Measurements from ENCODE around the gene MAIP1. TPM values are rescaled to one million over a fixed set of nuclear protein-coding genes. Genes with fewer than 3 reads are reported as not detected.

The MAIP1 gene
- total and polyA plus RNA-seq, 2 experiments from 2014 or later: 15.5 to 18.7 TPM

GRCh38 chr2:199991691-199992090 is 36.3 kb downstream of the MAIP1 start:
- no peaks in the 10 kb centered on the region for H3K9me2 ChIP-seq (ENCODE audit: insufficient read depth)

GRCh38 chr2:199992296-199992695 is 36.9 kb downstream of the MAIP1 start:
- H4K20me1 ChIP-seq (ENCODE audit: insufficient read depth): no peaks in the 10 kb centered on the region
- H3K27ac ChIP-seq: no peak overlapping the region
- no peak overlapping the region for H3K4me2 ChIP-seq (ENCODE audit: unreplicated experiment)
- DNase-seq: no peak
- in situ Hi-C loops (cut with MboI): loop anchor here (10.0 kb wide), 1 partner anchor 313 kb away; the partner anchor contains the start of gene SPATS2L
- no peak for TF ChIP-seq EZH2phosphoT487 (IDR thresholded peaks at IDR 0.05; ENCODE audit: insufficient read depth, low read depth)
- TF ChIP-seq EZH2 (IDR thresholded peaks at IDR 0.05; ENCODE audit: insufficient read depth, poor library complexity, severe bottlenecking): no peak
- no peak overlapping the region for H3K4me3 ChIP-seq
- no peaks in the 10 kb centered on the region for H3K79me2 ChIP-seq (ENCODE audit: insufficient read depth)
- no peaks in the 10 kb centered on the region for H3K9me2 ChIP-seq (ENCODE audit: insufficient read depth)
- H3K27me3 ChIP-seq (replicated peaks; ENCODE audit: insufficient read depth): no peaks in the 10 kb centered on the region
- H3K9me3 ChIP-seq (ENCODE audit: low read depth): no peaks in the 10 kb centered on the region
- no peaks in the 10 kb centered on the region for H3K4me1 ChIP-seq (ENCODE audit: insufficient read depth)
- no peaks in the 10 kb centered on the region for H3F3A ChIP-seq (ENCODE audit: insufficient read depth)
- H3K9ac ChIP-seq: no peak overlapping the region
- WGBS, 2 experiments (ENCODE audit: low coverage in 1 of 2, low lambda C conversion rate in 2 of 2, missing lambda C conversion rate in 2 of 2): 67 to 73% methylated on average over 3 of the region's 3 CpGs
- no peak overlapping the region for H2AFZ ChIP-seq
- no peaks in the 10 kb centered on the region for H3K36me3 ChIP-seq (ENCODE audit: low read depth)

More at GRCh38 chr2:199991691-199992090, 36.3 kb downstream of the MAIP1 start:
- WGBS, 2 experiments (ENCODE audit: low coverage in 1 of 2, low lambda C conversion rate in 2 of 2, missing lambda C conversion rate in 2 of 2): 50 to 56% methylated on average over 2 of the region's 2 CpGs
- Histone ChIP-seq H3K4me3 (no peak overlapping the region), H3K79me2 (ENCODE audit: insufficient read depth) (no peaks in the 10 kb centered on the region), H4K20me1 (ENCODE audit: insufficient read depth) (no peaks in the 10 kb centered on the region), H3K4me1 (ENCODE audit: insufficient read depth) (no peaks in the 10 kb centered on the region), H3K9ac (no peak overlapping the region), H3K27me3 (replicated peaks; ENCODE audit: insufficient read depth) (no peaks in the 10 kb centered on the region), H3K27ac (no peak overlapping the region), H3K9me3 (ENCODE audit: low read depth) (no peaks in the 10 kb centered on the region), H3K36me3 (ENCODE audit: low read depth) (no peaks in the 10 kb centered on the region), H3K4me2 (ENCODE audit: unreplicated experiment) (no peak overlapping the region), H2AFZ (no peak overlapping the region), H3F3A (ENCODE audit: insufficient read depth) (no peaks in the 10 kb centered on the region)
- TF ChIP-seq EZH2phosphoT487 (IDR thresholded peaks at IDR 0.05; ENCODE audit: insufficient read depth, low read depth) (no peak), EZH2 (IDR thresholded peaks at IDR 0.05; ENCODE audit: insufficient read depth, poor library complexity, severe bottlenecking) (no peak)
- no peak for DNase-seq
- in situ Hi-C loops (cut with MboI): loop anchor here (10.0 kb wide), 1 partner anchor 313 kb away; the partner anchor contains the start of gene SPATS2L

- in situ Hi-C loops (cut with MboI): loop anchor here (10.0 kb wide), 1 partner anchor 310 kb away; the partner anchor contains the start of gene SPATS2L
- H3K9ac ChIP-seq: no peak overlapping the region
- H3K27ac ChIP-seq: no peak overlapping the region
- no peaks in the 10 kb centered on the region for H3F3A ChIP-seq (ENCODE audit: insufficient read depth)
- H3K27me3 ChIP-seq (replicated peaks; ENCODE audit: insufficient read depth): no peaks in the 10 kb centered on the region
- DNase-seq: no peak
- no peaks in the 10 kb centered on the region for H4K20me1 ChIP-seq (ENCODE audit: insufficient read depth)
- no peak overlapping the region for H2AFZ ChIP-seq
- TF ChIP-seq EZH2 (IDR thresholded peaks at IDR 0.05; ENCODE audit: insufficient read depth, poor library complexity, severe bottlenecking) (no peak), EZH2phosphoT487 (IDR thresholded peaks at IDR 0.05; ENCODE audit: insufficient read depth, low read depth) (no peak)
- no peak overlapping the region for H3K4me2 ChIP-seq (ENCODE audit: unreplicated experiment)
- no peaks in the 10 kb centered on the region for H3K36me3 ChIP-seq (ENCODE audit: low read depth)
- H3K4me1 ChIP-seq (ENCODE audit: insufficient read depth): no peaks in the 10 kb centered on the region
- H3K9me2 ChIP-seq (ENCODE audit: insufficient read depth): no peaks in the 10 kb centered on the region
- WGBS, 2 experiments (ENCODE audit: low coverage in 1 of 2, low lambda C conversion rate in 2 of 2, missing lambda C conversion rate in 2 of 2): 9 to 18% methylated on average over 3 of the region's 3 CpGs
- no peak overlapping the region for H3K4me3 ChIP-seq
- no peaks in the 10 kb centered on the region for H3K9me3 ChIP-seq (ENCODE audit: low read depth)
- no peaks in the 10 kb centered on the region for H3K79me2 ChIP-seq (ENCODE audit: insufficient read depth)
Measured at GRCh38 chr2:199994371-199994770, 39.0 kb downstream of the MAIP1 start.

- no peak overlapping the region for H3K4me3 ChIP-seq
- no peaks in the 10 kb centered on the region for H3K79me2 ChIP-seq (ENCODE audit: insufficient read depth)
- no peak overlapping the region for H2AFZ ChIP-seq
Measured at GRCh38 chr2:199994896-199995295, 39.5 kb downstream of the MAIP1 start.

More at GRCh38 chr2:199994896-199995295, 39.5 kb downstream of the MAIP1 start:
- Histone ChIP-seq H3K36me3 (ENCODE audit: low read depth) (no peaks in the 10 kb centered on the region), H3K9me3 (ENCODE audit: low read depth) (no peaks in the 10 kb centered on the region), H3F3A (ENCODE audit: insufficient read depth) (no peaks in the 10 kb centered on the region), H4K20me1 (ENCODE audit: insufficient read depth) (no peaks in the 10 kb centered on the region), H3K27me3 (replicated peaks; ENCODE audit: insufficient read depth) (no peaks in the 10 kb centered on the region), H3K9me2 (ENCODE audit: insufficient read depth) (no peaks in the 10 kb centered on the region), H3K9ac (no peak overlapping the region), H3K4me2 (ENCODE audit: unreplicated experiment) (no peak overlapping the region), H3K4me1 (ENCODE audit: insufficient read depth) (no peaks in the 10 kb centered on the region), H3K27ac (no peak overlapping the region)
- in situ Hi-C loops (cut with MboI): loop anchor here (10.0 kb wide), 1 partner anchor 310 kb away; the partner anchor contains the start of gene SPATS2L
- 43 to 54% methylated on average over 2 of the region's 2 CpGs for WGBS, 2 experiments (ENCODE audit: low coverage in 1 of 2, low lambda C conversion rate in 2 of 2, missing lambda C conversion rate in 2 of 2)
- TF ChIP-seq EZH2phosphoT487 (IDR thresholded peaks at IDR 0.05; ENCODE audit: insufficient read depth, low read depth) (no peak), EZH2 (IDR thresholded peaks at IDR 0.05; ENCODE audit: insufficient read depth, poor library complexity, severe bottlenecking) (no peak)
- DNase-seq: no peak

Data from GM23248 (cell line).